Measurements from ENCODE around the gene NKTR. TPM values are rescaled to one million over a fixed set of nuclear protein-coding genes. Genes with fewer than 3 reads are reported as not detected.

The NKTR gene
- total RNA-seq, 1 experiment from 2014 or later: 21.3 TPM

- DNase-seq: peak; percentile 65
- no peak overlapping the region for H3K4me3 ChIP-seq (ENCODE audit: insufficient read depth, low read depth, low read length)
- H3K36me3 ChIP-seq (replicated peaks; ENCODE audit: control insufficient read depth, insufficient read depth, low read length): no peaks in the 10 kb centered on the region
- no peaks in the 10 kb centered on the region for H3K27me3 ChIP-seq (ENCODE audit: control insufficient read depth, insufficient read depth, low read length)
These were observed 59.1 kb downstream of the NKTR start for GRCh38 chr3:42659451-42660130.

DNA sequence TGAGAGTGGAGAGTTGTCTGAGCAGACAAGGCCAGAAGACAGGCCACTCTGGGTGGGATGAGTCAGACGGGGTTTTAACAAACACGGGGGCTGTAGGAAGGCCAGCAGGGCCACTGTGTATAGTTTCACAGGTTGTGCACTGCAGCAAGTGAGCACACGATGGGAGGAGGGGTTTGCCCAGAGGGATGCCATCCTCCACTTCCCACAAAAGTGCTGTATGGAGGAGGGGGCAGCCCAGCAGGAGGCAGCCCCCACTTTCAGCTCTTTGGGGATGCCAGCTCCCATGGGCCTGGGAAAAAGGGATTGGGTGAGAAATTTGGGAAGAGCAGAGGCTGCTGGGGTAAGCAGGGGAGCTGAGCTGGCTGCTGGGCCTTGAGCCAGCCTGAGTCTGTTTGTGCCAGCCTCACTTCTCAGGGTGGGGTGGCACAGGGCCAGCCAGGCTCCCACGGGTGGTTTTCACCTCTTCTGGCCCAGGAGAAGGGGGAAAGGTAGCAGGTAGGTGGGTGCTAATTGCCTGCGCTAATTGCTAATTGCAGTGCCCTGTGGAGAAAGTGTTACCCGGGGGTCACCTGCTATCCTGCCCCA lies 59.7 kb downstream of the NKTR start:
- H3K4me3 ChIP-seq (ENCODE audit: insufficient read depth, low read depth, low read length): no peak overlapping the region
- peak; percentile 53 for DNase-seq
- H3K27me3 ChIP-seq (ENCODE audit: control insufficient read depth, insufficient read depth, low read length): no peaks in the 10 kb centered on the region
- no peaks in the 10 kb centered on the region for H3K36me3 ChIP-seq (replicated peaks; ENCODE audit: control insufficient read depth, insufficient read depth, low read length)

GRCh38 chr3:42660898-42661297 lies 60.4 kb downstream of the NKTR start:
- H3K27me3 ChIP-seq (ENCODE audit: control insufficient read depth, insufficient read depth, low read length): no peaks in the 10 kb centered on the region
- H3K36me3 ChIP-seq (replicated peaks; ENCODE audit: control insufficient read depth, insufficient read depth, low read length): no peaks in the 10 kb centered on the region
- DNase-seq: peak; percentile 75
- H3K4me3 ChIP-seq (ENCODE audit: insufficient read depth, low read depth, low read length): no peak overlapping the region

GRCh38 chr3:42661593-42662022 lies 61.1 kb downstream of the NKTR start:
- DNase-seq: no peak
- no peaks in the 10 kb centered on the region for H3K36me3 ChIP-seq (replicated peaks; ENCODE audit: control insufficient read depth, insufficient read depth, low read length)
- no peak overlapping the region for H3K4me3 ChIP-seq (ENCODE audit: insufficient read depth, low read depth, low read length)
- H3K27me3 ChIP-seq (ENCODE audit: control insufficient read depth, insufficient read depth, low read length): no peaks in the 10 kb centered on the region

- DNase-seq: no peak
- Histone ChIP-seq H3K4me3 (ENCODE audit: insufficient read depth, low read depth, low read length) (no peak overlapping the region), H3K36me3 (replicated peaks; ENCODE audit: control insufficient read depth, insufficient read depth, low read length) (no peaks in the 10 kb centered on the region), H3K27me3 (ENCODE audit: control insufficient read depth, insufficient read depth, low read length) (no peaks in the 10 kb centered on the region)
These were observed 61.7 kb downstream of the NKTR start for GRCh38 chr3:42662037-42662812.

DNA sequence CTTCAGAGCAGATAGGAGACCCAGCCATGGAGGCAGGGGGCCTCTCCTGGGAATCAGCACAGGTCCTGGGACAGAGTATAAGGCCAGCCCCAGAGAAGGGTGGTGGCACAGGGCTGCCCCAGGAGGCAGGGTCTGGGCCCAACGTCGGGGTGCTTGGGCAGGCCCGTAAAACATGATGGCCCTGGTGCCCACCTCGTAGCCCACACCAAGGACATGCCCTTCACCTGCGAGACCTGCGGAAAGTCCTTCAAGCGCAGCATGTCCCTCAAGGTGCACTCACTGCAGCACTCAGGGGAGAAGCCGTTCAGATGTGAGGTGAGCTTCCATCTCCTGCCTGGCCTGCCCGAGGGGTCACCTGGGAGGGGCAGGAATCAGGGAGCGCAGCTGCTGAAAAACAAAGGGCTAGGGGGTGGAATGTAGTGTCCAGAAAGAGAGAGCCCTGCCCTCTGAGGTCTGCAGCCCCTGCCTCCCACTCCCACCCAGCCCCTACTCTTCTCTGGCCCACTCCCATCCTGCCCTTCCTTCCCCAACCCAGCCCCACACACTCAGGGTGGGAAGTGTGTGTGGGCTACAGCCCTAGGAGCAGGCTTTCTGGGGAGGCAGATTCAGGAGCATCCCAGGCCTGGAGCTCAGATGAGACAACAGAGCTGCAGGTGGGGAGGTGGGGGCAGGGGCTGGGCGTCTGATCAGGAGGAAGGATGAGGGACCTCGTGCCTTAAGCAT lies 62.5 kb downstream of the NKTR start:
- H3K27me3 ChIP-seq (ENCODE audit: control insufficient read depth, insufficient read depth, low read length): no peaks in the 10 kb centered on the region
- no peak overlapping the region for H3K4me3 ChIP-seq (ENCODE audit: insufficient read depth, low read depth, low read length)
- DNase-seq: peak; percentile 51
- no peaks in the 10 kb centered on the region for H3K36me3 ChIP-seq (replicated peaks; ENCODE audit: control insufficient read depth, insufficient read depth, low read length)

GRCh38 chr3:42663581-42664437 lies 63.3 kb downstream of the NKTR start:
- Histone ChIP-seq H3K4me3 (ENCODE audit: insufficient read depth, low read depth, low read length) (no peak overlapping the region), H3K27me3 (ENCODE audit: control insufficient read depth, insufficient read depth, low read length) (no peaks in the 10 kb centered on the region), H3K36me3 (replicated peaks; ENCODE audit: control insufficient read depth, insufficient read depth, low read length) (no peaks in the 10 kb centered on the region)
- peak; percentile 55 for DNase-seq

- no peak overlapping the region for H3K4me3 ChIP-seq (ENCODE audit: insufficient read depth, low read depth, low read length)
These were observed 63.9 kb downstream of the NKTR start for GRCh38 chr3:42664438-42664803.

DNA sequence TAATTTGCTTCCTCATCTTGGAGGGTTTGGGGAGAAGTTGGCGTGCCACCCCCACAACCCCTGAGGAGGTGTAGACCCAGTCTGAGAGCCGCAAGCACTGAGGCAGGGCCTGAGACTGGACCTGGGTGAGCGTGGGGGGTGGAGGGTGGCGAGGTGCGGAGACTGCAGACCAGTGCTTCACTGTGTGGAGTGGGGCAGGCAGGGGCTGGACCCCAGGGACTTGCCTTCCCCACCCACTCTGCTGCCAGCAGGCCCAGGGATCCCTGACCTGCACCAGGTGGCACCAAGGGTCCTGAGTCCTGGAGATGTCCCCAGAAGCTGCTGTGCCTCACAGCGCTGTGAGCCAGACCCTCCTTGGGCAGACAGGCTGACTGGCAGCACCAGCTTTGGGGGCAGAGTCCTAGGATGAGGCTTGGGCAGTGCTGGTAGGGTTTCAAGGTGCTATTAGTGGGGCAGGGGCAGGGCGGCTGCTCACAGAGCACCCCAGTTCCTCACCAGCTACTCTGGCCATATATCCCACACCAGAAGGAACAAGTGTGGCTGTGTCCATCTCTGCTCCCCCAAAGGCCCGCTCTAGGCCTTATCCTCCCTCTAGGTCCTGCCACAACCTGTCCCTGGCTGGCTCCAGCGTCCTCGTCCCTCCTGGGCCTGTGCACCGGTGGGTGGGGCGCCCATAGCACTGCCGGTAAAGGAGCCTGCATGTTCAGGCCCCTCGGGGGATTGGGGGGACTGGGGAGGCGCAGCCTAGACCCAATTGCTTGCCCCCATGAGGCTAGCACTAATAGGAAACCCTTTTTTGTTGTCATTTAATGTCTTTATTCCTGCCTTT lies 64.8 kb downstream of the NKTR start:
- Histone ChIP-seq H3K4me3 (ENCODE audit: insufficient read depth, low read depth, low read length) (no peak overlapping the region), H3K27me3 (ENCODE audit: control insufficient read depth, insufficient read depth, low read length) (no peaks in the 10 kb centered on the region), H3K36me3 (replicated peaks; ENCODE audit: control insufficient read depth, insufficient read depth, low read length) (no peaks in the 10 kb centered on the region)
- DNase-seq: peak; percentile 54

More at GRCh38 chr3:42664438-42664803, 63.9 kb downstream of the NKTR start:
- Histone ChIP-seq H3K27me3 (ENCODE audit: control insufficient read depth, insufficient read depth, low read length) (no peaks in the 10 kb centered on the region), H3K36me3 (replicated peaks; ENCODE audit: control insufficient read depth, insufficient read depth, low read length) (no peaks in the 10 kb centered on the region)
- DNase-seq: peak; percentile 61

- DNase-seq: peak; percentile 43
- no peak overlapping the region for H3K4me3 ChIP-seq (ENCODE audit: insufficient read depth, low read depth, low read length)
- no peaks in the 10 kb centered on the region for H3K36me3 ChIP-seq (replicated peaks; ENCODE audit: control insufficient read depth, insufficient read depth, low read length)
- H3K27me3 ChIP-seq (ENCODE audit: control insufficient read depth, insufficient read depth, low read length): no peaks in the 10 kb centered on the region
These were observed 65.5 kb downstream of the NKTR start for GRCh38 chr3:42666022-42666421.

DNA sequence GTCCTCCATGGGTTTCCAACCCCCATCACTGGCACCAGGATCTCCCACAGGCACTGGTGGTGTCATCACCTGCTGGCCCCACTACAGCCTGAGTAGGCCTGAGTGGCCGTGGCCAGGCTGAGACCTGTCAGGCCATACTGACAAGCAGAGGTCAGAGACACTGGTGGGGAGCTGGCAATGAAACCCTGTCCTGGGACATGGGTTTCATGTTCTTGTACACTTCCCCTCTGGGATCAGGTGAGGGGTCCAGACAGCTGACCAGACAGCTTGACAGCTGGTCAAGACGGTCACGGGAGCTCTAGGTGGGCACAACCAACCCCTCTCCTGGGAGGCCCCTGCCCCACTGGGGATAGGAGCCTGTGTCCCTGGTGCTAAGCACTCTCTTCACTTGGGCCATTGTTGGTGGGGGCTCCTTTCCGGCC lies 66.1 kb downstream of the NKTR start:
- no peak for DNase-seq
- Histone ChIP-seq H3K27me3 (ENCODE audit: control insufficient read depth, insufficient read depth, low read length) (no peaks in the 10 kb centered on the region), H3K4me3 (ENCODE audit: insufficient read depth, low read depth, low read length) (no peak overlapping the region), H3K36me3 (replicated peaks; ENCODE audit: control insufficient read depth, insufficient read depth, low read length) (no peaks in the 10 kb centered on the region)

- no peaks in the 10 kb centered on the region for H3K36me3 ChIP-seq (replicated peaks; ENCODE audit: control insufficient read depth, insufficient read depth, low read length)
- no peak overlapping the region for H3K4me3 ChIP-seq (ENCODE audit: insufficient read depth, low read depth, low read length)
- no peaks in the 10 kb centered on the region for H3K27me3 ChIP-seq (ENCODE audit: control insufficient read depth, insufficient read depth, low read length)
- DNase-seq: no peak
These were observed 66.6 kb downstream of the NKTR start for GRCh38 chr3:42667096-42667522.
